Progenitor cell of endocrine pancreas (in vitro differentiated cells): ENCODE measurements around the gene RALA. TPM values are rescaled to one million over a fixed set of nuclear protein-coding genes. Genes with fewer than 3 reads are reported as not detected.
"Not testable (repeated sequence)": the region's sequence is repeated elsewhere in the genome, so short reads cannot be mapped to it uniquely, and the experiment has no call there.

ENCODE experiments used
- DNase-seq: peaks from one replicate; pipeline ENCODE4 v3.0.0; 2021; ENCODE audit warnings: low spot score; ENCODE audit not compliant: unreplicated experiment
- H3K27ac Mint-ChIP-seq: 2 replicates; pipeline ENCODE4 v1.8.0; 2021; ENCODE audit warnings: mild to moderate bottlenecking, moderate library complexity, mixed read lengths
- H3K27me3 Mint-ChIP-seq: 2 replicates; pipeline ENCODE4 v1.8.0; 2021; ENCODE audit warnings: mixed read lengths
- H3K36me3 Mint-ChIP-seq: 2 replicates; pipeline ENCODE4 v1.8.0; 2022; ENCODE audit warnings: mixed read lengths; ENCODE audit not compliant: insufficient read depth
- H3K4me1 Mint-ChIP-seq: 2 replicates; pipeline ENCODE4 v1.8.0; 2021; ENCODE audit warnings: low read depth, mixed read lengths
- H3K4me3 Mint-ChIP-seq: 2 replicates; pipeline ENCODE4 v1.8.0; 2021; ENCODE audit warnings: low read depth, mild to moderate bottlenecking, moderate library complexity, mixed read lengths
- H3K9me3 Mint-ChIP-seq: 2 replicates; pipeline ENCODE4 v1.8.0; 2021; ENCODE audit warnings: low read depth, mixed read lengths
- CTCF ChIP-seq: fragments of 200-600 bp; sonication (generic); IDR thresholded peaks from one replicate; pipeline ENCODE4 v1.5.0; 2021; ENCODE audit warnings: antibody characterized with exemption, mild to moderate bottlenecking; ENCODE audit not compliant: unreplicated experiment
- total RNA-seq: library from RNA; stranded (reverse); gene quantifications from 2 replicates; pipeline ENCODE4 v1.2.1, GENCODE V29; 2021

RALA gene
- total RNA-seq, 1 donor from 2014 or later, result 39.6 TPM

- H3K4me3 Mint-ChIP-seq, result no peak overlapping the region
- TF ChIP-seq CTCF, result no peak
- no peak for DNase-seq
- peaks cover 11% of the 10 kb centered on the region for H3K36me3 Mint-ChIP-seq
- peaks cover 9% of the 10 kb centered on the region for H3K9me3 Mint-ChIP-seq
- no peak overlapping the region for H3K27ac Mint-ChIP-seq
- no peaks in the 10 kb centered on the region for H3K27me3 Mint-ChIP-seq
- H3K4me1 Mint-ChIP-seq, result no peaks in the 10 kb centered on the region
Observed at GRCh38 chr7:39672176-39672575, 48.8 kb downstream of the RALA start.

GRCh38 chr7:39673868-39674267 is 50.5 kb downstream of the RALA start:
- no peak overlapping the region for H3K27ac Mint-ChIP-seq
- no peak for DNase-seq
- H3K4me3 Mint-ChIP-seq, result no peak overlapping the region
- H3K27me3 Mint-ChIP-seq, result no peaks in the 10 kb centered on the region
- TF ChIP-seq CTCF, result no peak
- H3K4me1 Mint-ChIP-seq, result no peaks in the 10 kb centered on the region
- H3K9me3 Mint-ChIP-seq, result peaks cover 9% of the 10 kb centered on the region
- peaks cover 11% of the 10 kb centered on the region for H3K36me3 Mint-ChIP-seq

- H3K27me3 Mint-ChIP-seq, result no peaks in the 10 kb centered on the region
Observed at GRCh38 chr7:39674406-39674805, 51.0 kb downstream of the RALA start.

GRCh38 chr7:39676346-39676745 is 53.0 kb downstream of the RALA start:
- TF ChIP-seq CTCF, result no peak
- peaks cover 9% of the 10 kb centered on the region for H3K9me3 Mint-ChIP-seq
- no peaks in the 10 kb centered on the region for H3K27me3 Mint-ChIP-seq
- peaks cover 11% of the 10 kb centered on the region for H3K36me3 Mint-ChIP-seq
- H3K4me3 Mint-ChIP-seq, result no peak overlapping the region
- H3K27ac Mint-ChIP-seq, result no peak overlapping the region
- H3K4me1 Mint-ChIP-seq, result peaks cover 1% of the 10 kb centered on the region
- DNase-seq, result no peak

More at GRCh38 chr7:39674406-39674805, 51.0 kb downstream of the RALA start:
- no peak for TF ChIP-seq CTCF
- peaks cover 1% of the 10 kb centered on the region for H3K4me1 Mint-ChIP-seq
- DNase-seq, result no peak
- no peak overlapping the region for H3K27ac Mint-ChIP-seq
- peaks cover 11% of the 10 kb centered on the region for H3K36me3 Mint-ChIP-seq
- H3K9me3 Mint-ChIP-seq, result peaks cover 9% of the 10 kb centered on the region
- H3K4me3 Mint-ChIP-seq, result no peak overlapping the region

GRCh38 chr7:39678930-39679709 is 55.7 kb downstream of the RALA start:
- no peak for TF ChIP-seq CTCF
- Mint-ChIP-seq H3K4me1 (peaks cover 5% of the 10 kb centered on the region), H3K27ac (no peak overlapping the region), H3K27me3 (no peaks in the 10 kb centered on the region), H3K4me3 (no peak overlapping the region), H3K36me3 (peaks cover 11% of the 10 kb centered on the region), H3K9me3 (peaks cover 9% of the 10 kb centered on the region)
- DNase-seq, result no peak

- H3K27ac Mint-ChIP-seq, DNase-seq, H3K27me3 Mint-ChIP-seq, H3K4me3 Mint-ChIP-seq, H3K4me1 Mint-ChIP-seq, H3K9me3 Mint-ChIP-seq: not testable (repeated sequence)
- H3K36me3 Mint-ChIP-seq, result peaks cover 11% of the 10 kb centered on the region
Observed at GRCh38 chr7:39679874-39680273, 56.5 kb downstream of the RALA start.
